H1 (cell line): ENCODE results near the gene BOLA1.

Source experiments
- GTF2F1 ChIP-seq: IDR thresholded peaks from 2 replicates; pipeline ENCODE4 v1.6.1; 2012; ENCODE audit warnings: low read depth, low read length, improper control_type of control experiment, borderline replicate concordance
- JUN ChIP-seq: IDR thresholded peaks from 2 replicates; pipeline ENCODE4 v1.6.1; 2011; ENCODE audit warnings: low read depth, mild to moderate bottlenecking, improper control_type of control experiment, low read length
- POLR2A ChIP-seq, 2 experiments: IDR thresholded peaks; 1 replicate in 1 of 2; 2 replicates in 1 of 2; pipeline ENCODE4 v1.6.1; 2011; ENCODE audit warnings: low read depth in 2 of 2, low read length in 2 of 2, mild to moderate bottlenecking in 2 of 2; ENCODE audit errors: control extremely low read depth in 1 of 2
- RAD21 ChIP-seq, 2 experiments: IDR thresholded peaks in 1 of 2; conservative IDR thresholded peaks in 1 of 2; 2 replicates each; pipeline ENCODE4 v1.6.1; 2011; ENCODE audit warnings: low read depth in 2 of 2, low read length in 2 of 2, improper control_type of control experiment in 1 of 2, inconsistent platforms in 1 of 2, mild to moderate bottlenecking in 1 of 2, moderate library complexity in 1 of 2
- SIRT6 ChIP-seq: IDR thresholded peaks from one replicate; pipeline ENCODE4 v1.7.1; 2012; ENCODE audit warnings: low read length, inconsistent platforms
- TCF12 ChIP-seq: IDR thresholded peaks from 2 replicates; pipeline ENCODE4 v1.6.1; 2011; ENCODE audit warnings: low read depth, mild to moderate bottlenecking, low read length
- YY1 ChIP-seq: IDR thresholded peaks from 2 replicates; pipeline ENCODE4 v1.6.1; 2011; ENCODE audit warnings: low read depth, mild to moderate bottlenecking, low read length
- TF ChIP-seq, protein P1 (sequence below), 3 experiments: IDR thresholded peaks; 1 replicate in 2 of 3; 2 replicates in 1 of 3; pipeline versions ENCODE4 v1.5.1 to v1.6.1; 2011; ENCODE audit warnings: low read length in 3 of 3, mild to moderate bottlenecking in 3 of 3, inconsistent platforms in 2 of 3, low read depth in 1 of 3, moderate library complexity in 1 of 3; ENCODE audit not compliant: insufficient read depth in 1 of 3; ENCODE audit errors: control extremely low read depth in 1 of 3

DNA sequence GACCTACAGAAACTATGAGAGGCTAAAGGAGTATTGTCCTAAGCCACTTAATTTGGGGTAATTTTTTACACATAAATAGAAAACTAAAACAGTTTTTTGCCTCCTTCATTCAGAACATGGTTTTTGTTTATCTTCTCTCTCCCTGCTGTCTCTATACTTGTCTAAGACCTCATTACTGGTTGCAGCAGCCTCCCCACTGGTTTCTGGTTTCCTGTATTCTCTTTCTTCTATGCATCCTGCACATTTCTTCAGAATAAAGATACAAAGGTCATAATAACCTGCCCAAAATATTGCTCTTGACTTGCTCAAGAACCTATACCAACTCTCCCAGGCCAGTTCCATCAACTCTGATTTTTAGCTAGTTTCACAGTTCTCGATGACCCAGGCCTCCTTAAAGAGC is 19.8 kb upstream of the BOLA1 start:
- no peak for TF ChIP-seq RAD21 (IDR thresholded peaks at IDR 0.05 in 1 of 2, conservative IDR thresholded peaks at IDR 0.05 in 1 of 2; ENCODE audit: low read depth in 2 of 2, low read length in 2 of 2)
- no peak for TF ChIP-seq SIRT6
- TF ChIP-seq POLR2A (IDR thresholded peaks at IDR 0.05; ENCODE audit: control extremely low read depth in 1 of 2, low read depth in 2 of 2, low read length in 2 of 2) = no peak
- TF ChIP-seq JUN = no peak
- TF ChIP-seq, protein P1, sequence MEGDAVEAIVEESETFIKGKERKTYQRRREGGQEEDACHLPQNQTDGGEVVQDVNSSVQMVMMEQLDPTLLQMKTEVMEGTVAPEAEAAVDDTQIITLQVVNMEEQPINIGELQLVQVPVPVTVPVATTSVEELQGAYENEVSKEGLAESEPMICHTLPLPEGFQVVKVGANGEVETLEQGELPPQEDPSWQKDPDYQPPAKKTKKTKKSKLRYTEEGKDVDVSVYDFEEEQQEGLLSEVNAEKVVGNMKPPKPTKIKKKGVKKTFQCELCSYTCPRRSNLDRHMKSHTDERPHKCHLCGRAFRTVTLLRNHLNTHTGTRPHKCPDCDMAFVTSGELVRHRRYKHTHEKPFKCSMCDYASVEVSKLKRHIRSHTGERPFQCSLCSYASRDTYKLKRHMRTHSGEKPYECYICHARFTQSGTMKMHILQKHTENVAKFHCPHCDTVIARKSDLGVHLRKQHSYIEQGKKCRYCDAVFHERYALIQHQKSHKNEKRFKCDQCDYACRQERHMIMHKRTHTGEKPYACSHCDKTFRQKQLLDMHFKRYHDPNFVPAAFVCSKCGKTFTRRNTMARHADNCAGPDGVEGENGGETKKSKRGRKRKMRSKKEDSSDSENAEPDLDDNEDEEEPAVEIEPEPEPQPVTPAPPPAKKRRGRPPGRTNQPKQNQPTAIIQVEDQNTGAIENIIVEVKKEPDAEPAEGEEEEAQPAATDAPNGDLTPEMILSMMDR (IDR thresholded peaks at IDR 0.05; ENCODE audit: control extremely low read depth in 1 of 3, insufficient read depth in 1 of 3, low read depth in 1 of 3, low read length in 3 of 3) = no peak
- no peak for TF ChIP-seq GTF2F1
- TF ChIP-seq TCF12 = no peak
- TF ChIP-seq YY1 = no peak
